T-helper 2 cell treated with Interferon-gamma antibody and Interleukin-4, amounts not matched to agents 5 μg/mL and 100 μg/mL, for 36 hours (primary cell): ENCODE results near the gene IDH3A.

Experiments used
- DNase-seq: peaks from one replicate; pipeline ENCODE4 v3.0.0; 2021; ENCODE audit warnings: low spot score
- H3K27ac Mint-ChIP-seq: one replicate; pipeline ENCODE4 v1.8.0; 2021; ENCODE audit warnings: mild to moderate bottlenecking, mixed read lengths
- H3K27me3 Mint-ChIP-seq: one replicate; pipeline ENCODE4 v1.8.0; 2021; ENCODE audit warnings: low read depth, mixed read lengths
- H3K36me3 Mint-ChIP-seq: one replicate; pipeline ENCODE4 v1.8.0; 2021; ENCODE audit warnings: low read depth, mixed read lengths
- H3K4me1 Mint-ChIP-seq: one replicate; pipeline ENCODE4 v1.8.0; 2021; ENCODE audit warnings: low read depth, mixed read lengths
- H3K4me3 Mint-ChIP-seq: one replicate; pipeline ENCODE4 v1.8.0; 2022; ENCODE audit warnings: mild to moderate bottlenecking, moderate library complexity, mixed read lengths
- H3K9me3 Mint-ChIP-seq: one replicate; pipeline ENCODE4 v1.8.0; 2021; ENCODE audit warnings: mixed read lengths

IDH3A gene

GRCh38 chr15:78216276-78217104 lies 67.3 kb downstream of the IDH3A start:
- Mint-ChIP-seq H3K36me3 (no peaks in the 10 kb centered on the region), H3K9me3 (no peaks in the 10 kb centered on the region), H3K4me3 (no peak overlapping the region), H3K4me1 (no peaks in the 10 kb centered on the region), H3K27ac (no peak overlapping the region), H3K27me3 (peaks cover 10% of the 10 kb centered on the region)
- DNase-seq, result no peak

- Mint-ChIP-seq H3K27me3 (peaks cover 3% of the 10 kb centered on the region), H3K27ac (no peak overlapping the region), H3K4me3 (no peak overlapping the region), H3K36me3 (no peaks in the 10 kb centered on the region), H3K4me1 (peaks cover 20% of the 10 kb centered on the region), H3K9me3 (peaks cover 1% of the 10 kb centered on the region)
- no peak for DNase-seq
Observed at GRCh38 chr15:78220713-78221112, 71.6 kb downstream of the IDH3A start.
